HFFc6 (cell line): Measurements from ENCODE around the gene NDUFS3. TPM values are rescaled to one million over a fixed set of nuclear protein-coding genes. Genes with fewer than 3 reads are reported as not detected.
A peak's percentile ranks its signal among the peaks of the same experiment; 100 is the strongest.

Source experiments
- DNase-seq: peaks from one replicate; pipeline ENCODE4 v3.0.0-alpha.2; 2018
- H3K27ac Mint-ChIP-seq: 2 replicates; pipeline ENCODE4 v1.8.0; 2020; ENCODE audit warnings: mild to moderate bottlenecking, mixed read lengths
- H3K27me3 Mint-ChIP-seq: 2 replicates; pipeline ENCODE4 v1.8.0; 2021; ENCODE audit warnings: mild to moderate bottlenecking, moderate library complexity, mixed read lengths; ENCODE audit not compliant: insufficient read depth
- H3K36me3 Mint-ChIP-seq: 2 replicates; pipeline ENCODE4 v1.8.0; 2021; ENCODE audit warnings: low read depth, mixed read lengths
- H3K4me1 Mint-ChIP-seq: 2 replicates; pipeline ENCODE4 v1.8.0; 2020; ENCODE audit warnings: low read depth, mixed read lengths
- H3K4me3 Mint-ChIP-seq: 2 replicates; pipeline ENCODE4 v1.8.0; 2020; ENCODE audit warnings: mild to moderate bottlenecking, moderate library complexity, mixed read lengths
- H3K9me3 Mint-ChIP-seq: 2 replicates; pipeline ENCODE4 v1.8.0; 2020; ENCODE audit warnings: mild to moderate bottlenecking, mixed read lengths
- CTCF ChIP-seq: fragments of 200-600 bp; sonication (generic); IDR thresholded peaks from 2 replicates; pipeline ENCODE4 v1.5.0; 2021; ENCODE audit warnings: antibody characterized with exemption, mild to moderate bottlenecking
- total RNA-seq, 6 experiments: library from RNA; stranded (reverse); fragmentation: NEBNext Ultra II Directional; extraction: Animal tissue kit (Norgen Biotek cat#: 25700); gene quantifications; 2 replicates in 1 of 6; 3 replicates in 5 of 6; pipeline ENCODE4 v1.2.3, GENCODE V29; 2021

The NDUFS3 gene
- total RNA-seq, 6 experiments from 2014 or later, result 97.0 to 105 (median 99.8) TPM

GRCh38 chr11:47615249-47615648, 36.4 kb downstream of the NDUFS3 start:
- DNase-seq, result no peak
- TF ChIP-seq CTCF, result no peak
- Mint-ChIP-seq H3K36me3 (peaks cover 12% of the 10 kb centered on the region; the same call in 1 of the 2 replicates), H3K4me3 (no peak overlapping the region), H3K27ac (no peak overlapping the region), H3K27me3 (peaks cover 2% of the 10 kb centered on the region; the same call in 1 of the 2 replicates), H3K9me3 (no peaks in the 10 kb centered on the region), H3K4me1 (peaks cover 21% of the 10 kb centered on the region)

DNA sequence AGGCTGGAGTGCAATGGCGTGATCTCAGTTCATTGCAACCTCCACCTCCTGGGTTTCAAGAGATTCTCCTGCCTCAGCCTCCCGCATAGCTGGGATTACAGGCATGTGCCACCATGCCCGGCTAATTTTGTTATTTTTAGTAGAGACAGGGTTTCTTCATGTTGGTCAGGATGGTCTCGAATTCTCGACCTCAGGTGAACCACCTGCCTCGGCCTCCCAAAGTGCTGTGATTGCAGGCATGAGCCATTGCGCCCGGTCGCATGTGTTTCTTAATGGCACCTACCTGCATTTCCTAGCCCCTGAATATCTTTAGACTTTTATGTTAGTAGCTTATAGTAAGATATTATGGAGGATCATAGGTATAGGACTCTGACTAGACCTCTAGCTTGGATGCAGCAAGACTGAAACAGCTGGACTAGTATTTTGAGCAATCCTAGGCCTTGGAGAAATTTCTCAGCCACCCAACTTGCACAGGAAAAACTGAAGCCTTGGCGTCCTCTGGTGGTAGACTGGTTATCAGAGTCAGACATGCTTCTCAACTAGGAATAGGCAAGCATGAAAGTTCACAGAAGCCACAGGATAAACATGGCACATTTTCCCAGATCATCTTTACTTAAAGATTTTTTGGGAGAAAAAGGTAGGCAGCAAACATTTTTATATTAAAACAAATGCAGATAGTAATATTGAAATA, 38.0 kb downstream of the NDUFS3 start:
- no peaks in the 10 kb centered on the region for H3K9me3 Mint-ChIP-seq
- no peak overlapping the region; the same call in 1 of the 2 replicates for H3K4me3 Mint-ChIP-seq
- peak; percentile 63 for DNase-seq

GRCh38 chr11:47617417-47617809, 38.5 kb downstream of the NDUFS3 start:
- H3K4me1 Mint-ChIP-seq, result peaks cover 21% of the 10 kb centered on the region
- H3K9me3 Mint-ChIP-seq, result no peaks in the 10 kb centered on the region
- TF ChIP-seq CTCF, result peak; percentile 46; the same call in 1 of the 2 replicates
- DNase-seq, result peak; percentile 37
- peaks cover 2% of the 10 kb centered on the region; the same call in 1 of the 2 replicates for H3K27me3 Mint-ChIP-seq
- H3K36me3 Mint-ChIP-seq, result peaks cover 12% of the 10 kb centered on the region; the same call in 1 of the 2 replicates
- no peak overlapping the region; the same call in 1 of the 2 replicates for H3K4me3 Mint-ChIP-seq
- H3K27ac Mint-ChIP-seq, result peak overlapping the region; percentile 53

More for the DNA sequence above, 38.0 kb downstream of the NDUFS3 start:
- peaks cover 21% of the 10 kb centered on the region for H3K4me1 Mint-ChIP-seq
- H3K27me3 Mint-ChIP-seq, result peaks cover 2% of the 10 kb centered on the region; the same call in 1 of the 2 replicates
- no peak overlapping the region for H3K27ac Mint-ChIP-seq
- peaks cover 12% of the 10 kb centered on the region; the same call in 1 of the 2 replicates for H3K36me3 Mint-ChIP-seq
- TF ChIP-seq CTCF, result peak; percentile 86

GRCh38 chr11:47620836-47621378, 42.0 kb downstream of the NDUFS3 start:
- no peaks in the 10 kb centered on the region for H3K27me3 Mint-ChIP-seq
- no peak for TF ChIP-seq CTCF
- DNase-seq, result no peak
- H3K4me3 Mint-ChIP-seq, result no peak overlapping the region
- H3K9me3 Mint-ChIP-seq, result no peaks in the 10 kb centered on the region
- H3K36me3 Mint-ChIP-seq, result peaks cover 15% of the 10 kb centered on the region
- H3K4me1 Mint-ChIP-seq, result peaks cover 21% of the 10 kb centered on the region
- no peak overlapping the region for H3K27ac Mint-ChIP-seq

DNA sequence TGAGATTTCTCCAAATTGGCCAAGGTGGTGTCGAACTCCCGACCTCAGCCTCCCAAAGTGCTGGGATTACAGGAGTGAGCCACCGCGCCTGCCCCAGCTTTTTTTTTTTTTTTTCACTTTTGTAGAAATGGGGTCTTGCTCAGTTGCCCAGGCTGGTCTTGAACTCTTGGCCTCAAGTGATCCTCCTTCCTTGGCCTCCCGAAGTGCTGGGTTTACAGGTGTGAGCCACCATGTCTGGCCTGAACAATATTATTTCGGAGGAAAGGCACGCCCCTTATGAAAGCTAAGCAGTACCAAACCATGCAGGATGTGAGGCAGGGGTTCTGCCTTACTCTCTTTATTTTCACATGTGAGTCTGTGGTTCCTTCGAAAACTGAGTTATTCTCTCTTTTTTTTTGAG, 47.4 kb downstream of the NDUFS3 start:
- Mint-ChIP-seq H3K27ac (no peak overlapping the region), H3K9me3 (no peaks in the 10 kb centered on the region), H3K27me3 (no peaks in the 10 kb centered on the region; the same call in 1 of the 2 replicates), H3K4me3 (no peak overlapping the region), H3K4me1 (no peaks in the 10 kb centered on the region), H3K36me3 (peaks cover 32% of the 10 kb centered on the region)
- no peak for DNase-seq
- TF ChIP-seq CTCF, result no peak
